ENCODE measurements around the gene MAML3. TPM values are rescaled to one million over a fixed set of nuclear protein-coding genes. Genes with fewer than 3 reads are reported as not detected.

The MAML3 gene
- total RNA-seq, 5 donors from 2014 or later (not counting 1 experiment from before 2014, with no cell fraction given) = 2.0 to 3.4 (median 2.7) TPM

- ChIA-PET POLR2A (no interaction called here), CTCF (no interaction called here)
- H3K4me1 Mint-ChIP-seq = peaks cover 0 to 17% (median 9%) of the 10 kb centered on the region in 3 donors
- H3K27ac Mint-ChIP-seq = no peak overlapping the region
- H3K36me3 Mint-ChIP-seq = no peaks in the 10 kb centered on the region
- Histone ChIP-seq H3K27ac (ENCODE audit: low read length) (no peak overlapping the region), H3K9me3 (no peaks in the 10 kb centered on the region), H3K27me3 (replicated peaks in 1 of 2; ENCODE audit: control insufficient read depth in 2 of 2, extremely low read depth in 1 of 2, insufficient read depth in 2 of 2, low read length in 1 of 2) (no peaks in the 10 kb centered on the region), H3K4me1 (ENCODE audit: control insufficient read depth in 1 of 2, extremely low read depth in 1 of 2, insufficient read depth in 2 of 2, low read length in 2 of 2) (peaks cover 0 to 4% of the 10 kb centered on the region in 2 experiments), H3K4me3 (ENCODE audit: control insufficient read depth in 1 of 2, extremely low read depth in 1 of 2, low read length in 1 of 2) (no peak overlapping the region), H3K36me3 (ENCODE audit: control insufficient read depth in 2 of 2, extremely low read depth in 1 of 2, insufficient read depth in 1 of 2, low read length in 1 of 2) (no peaks in the 10 kb centered on the region)
- ATAC-seq (replicated peaks in 1 of 4) = peak in 1 of 4 experiments; percentile 18
- peak in 1 of 35 experiments; percentile 3 for DNase-seq
- no peaks in the 10 kb centered on the region for H3K27me3 Mint-ChIP-seq
- H3K9me3 Mint-ChIP-seq = no peaks in the 10 kb centered on the region
- WGBS (ENCODE audit: insufficient coverage) = 0% methylated on average over 1 of the region's 3 CpGs
- peak overlapping the region in 1 of 3 donors; percentile 6 for H3K4me3 Mint-ChIP-seq
Observed at GRCh38 chr4:139898293-139898692, 255.7 kb downstream of the MAML3 start.

- WGBS (ENCODE audit: insufficient coverage) = 100% methylated on average over 1 of the region's 6 CpGs
- Mint-ChIP-seq H3K27me3 (no peaks in the 10 kb centered on the region), H3K4me3 (no peak overlapping the region), H3K36me3 (no peaks in the 10 kb centered on the region), H3K9me3 (no peaks in the 10 kb centered on the region), H3K27ac (no peak overlapping the region), H3K4me1 (peaks cover 0 to 10% (median 7%) of the 10 kb centered on the region in 3 donors)
- Histone ChIP-seq H3K27ac (ENCODE audit: low read length) (no peak overlapping the region), H3K4me1 (ENCODE audit: control insufficient read depth in 1 of 2, extremely low read depth in 1 of 2, insufficient read depth in 2 of 2, low read length in 2 of 2) (peaks cover 0 to 4% of the 10 kb centered on the region in 2 experiments), H3K9me3 (no peaks in the 10 kb centered on the region), H3K36me3 (ENCODE audit: control insufficient read depth in 2 of 2, extremely low read depth in 1 of 2, insufficient read depth in 1 of 2, low read length in 1 of 2) (no peaks in the 10 kb centered on the region), H3K27me3 (replicated peaks in 1 of 2; ENCODE audit: control insufficient read depth in 2 of 2, extremely low read depth in 1 of 2, insufficient read depth in 2 of 2, low read length in 1 of 2) (no peaks in the 10 kb centered on the region), H3K4me3 (ENCODE audit: control insufficient read depth in 1 of 2, extremely low read depth in 1 of 2, low read length in 1 of 2) (no peak overlapping the region)
- DNase-seq = no peak
- ATAC-seq (replicated peaks in 1 of 4) = no peak
- POLR2A ChIA-PET = no interaction called here
- CTCF ChIA-PET = no interaction called here
Observed at GRCh38 chr4:139896091-139896604, 257.8 kb downstream of the MAML3 start.

- Histone ChIP-seq H3K4me1 (ENCODE audit: control insufficient read depth in 1 of 2, extremely low read depth in 1 of 2, insufficient read depth in 2 of 2, low read length in 2 of 2) (peaks cover 0 to 4% of the 10 kb centered on the region in 2 experiments), H3K27me3 (replicated peaks in 1 of 2; ENCODE audit: control insufficient read depth in 2 of 2, extremely low read depth in 1 of 2, insufficient read depth in 2 of 2, low read length in 1 of 2) (no peaks in the 10 kb centered on the region), H3K36me3 (ENCODE audit: control insufficient read depth in 2 of 2, extremely low read depth in 1 of 2, insufficient read depth in 1 of 2, low read length in 1 of 2) (no peaks in the 10 kb centered on the region), H3K27ac (ENCODE audit: low read length) (no peak overlapping the region), H3K9me3 (no peaks in the 10 kb centered on the region), H3K4me3 (ENCODE audit: control insufficient read depth in 1 of 2, extremely low read depth in 1 of 2, low read length in 1 of 2) (no peak overlapping the region)
- no peak overlapping the region for H3K4me3 Mint-ChIP-seq
- no peaks in the 10 kb centered on the region for H3K9me3 Mint-ChIP-seq
- no peak overlapping the region for H3K27ac Mint-ChIP-seq
- DNase-seq (no peak), ATAC-seq (replicated peaks in 1 of 4) (no peak)
- ChIA-PET CTCF (interaction anchor here in 1 of 2 donors (0.8 kb wide), 1 partner anchor 358 kb away, joined by 3 read pairs; no protein-coding TSS in a partner anchor), POLR2A (no interaction called here)
- peaks cover 0 to 7% (median 5%) of the 10 kb centered on the region in 3 donors for H3K4me1 Mint-ChIP-seq
- 60% methylated on average over 1 of the region's 4 CpGs for WGBS (ENCODE audit: insufficient coverage)
- H3K27me3 Mint-ChIP-seq = no peaks in the 10 kb centered on the region
- H3K36me3 Mint-ChIP-seq = peaks cover 13% of the 10 kb centered on the region
Observed at GRCh38 chr4:139893801-139894200, 260.2 kb downstream of the MAML3 start.

DNA sequence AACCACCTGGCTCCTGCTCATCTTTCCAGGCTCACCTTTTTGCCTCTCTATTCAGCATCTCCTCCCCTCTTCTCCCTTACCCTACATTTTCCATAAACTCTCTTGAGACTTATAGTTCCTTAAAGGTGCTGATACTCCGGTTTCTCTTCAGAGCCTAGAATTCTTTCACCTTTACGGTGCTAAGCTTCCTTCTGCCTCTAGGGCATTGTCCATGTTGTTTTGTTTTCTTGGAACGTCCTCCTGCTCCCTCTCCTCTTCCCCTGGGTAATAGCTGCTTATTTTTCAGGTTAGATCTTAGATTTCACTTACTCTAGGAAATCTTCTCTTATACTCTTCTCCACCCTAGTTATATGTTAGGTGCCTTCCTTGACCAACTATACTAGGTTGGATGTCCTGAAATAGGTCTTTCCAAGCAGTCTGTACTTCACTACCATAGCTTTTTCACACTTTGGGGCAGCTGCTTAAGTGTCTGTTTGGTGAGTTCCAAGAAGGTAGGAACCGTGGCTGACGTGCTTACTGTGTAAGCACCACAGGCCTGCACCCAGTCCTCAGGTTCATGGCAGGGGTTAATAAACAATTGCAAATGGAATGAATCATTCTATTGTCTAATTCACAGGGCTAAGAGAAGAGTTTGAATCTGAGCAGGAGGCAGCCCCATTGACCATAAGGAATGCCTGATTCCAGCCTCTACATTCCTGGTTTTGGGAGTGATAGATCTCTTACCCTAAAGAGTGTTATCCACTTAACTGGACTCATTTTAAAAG lies 260.8 kb downstream of the MAML3 start:
- Histone ChIP-seq H3K9me3 (no peaks in the 10 kb centered on the region), H3K27me3 (replicated peaks in 1 of 2; ENCODE audit: control insufficient read depth in 2 of 2, extremely low read depth in 1 of 2, insufficient read depth in 2 of 2, low read length in 1 of 2) (no peaks in the 10 kb centered on the region), H3K27ac (ENCODE audit: low read length) (no peak overlapping the region), H3K36me3 (ENCODE audit: control insufficient read depth in 2 of 2, extremely low read depth in 1 of 2, insufficient read depth in 1 of 2, low read length in 1 of 2) (no peaks in the 10 kb centered on the region), H3K4me1 (ENCODE audit: control insufficient read depth in 1 of 2, extremely low read depth in 1 of 2, insufficient read depth in 2 of 2, low read length in 2 of 2) (no peaks in the 10 kb centered on the region), H3K4me3 (ENCODE audit: control insufficient read depth in 1 of 2, extremely low read depth in 1 of 2, low read length in 1 of 2) (no peak overlapping the region)
- ATAC-seq (replicated peaks in 1 of 4) = no peak
- H3K27ac Mint-ChIP-seq = no peak overlapping the region
- H3K9me3 Mint-ChIP-seq = no peaks in the 10 kb centered on the region
- H3K4me3 Mint-ChIP-seq = no peak overlapping the region
- ChIA-PET CTCF (no interaction called here), POLR2A (no interaction called here)
- no peaks in the 10 kb centered on the region for H3K27me3 Mint-ChIP-seq
- 95% methylated on average over 3 of the region's 5 CpGs for WGBS (ENCODE audit: insufficient coverage)
- H3K4me1 Mint-ChIP-seq = peaks cover 0 to under 1% (median 0%) of the 10 kb centered on the region in 3 donors
- no peak for DNase-seq
- H3K36me3 Mint-ChIP-seq = peaks cover 13% of the 10 kb centered on the region

DNA sequence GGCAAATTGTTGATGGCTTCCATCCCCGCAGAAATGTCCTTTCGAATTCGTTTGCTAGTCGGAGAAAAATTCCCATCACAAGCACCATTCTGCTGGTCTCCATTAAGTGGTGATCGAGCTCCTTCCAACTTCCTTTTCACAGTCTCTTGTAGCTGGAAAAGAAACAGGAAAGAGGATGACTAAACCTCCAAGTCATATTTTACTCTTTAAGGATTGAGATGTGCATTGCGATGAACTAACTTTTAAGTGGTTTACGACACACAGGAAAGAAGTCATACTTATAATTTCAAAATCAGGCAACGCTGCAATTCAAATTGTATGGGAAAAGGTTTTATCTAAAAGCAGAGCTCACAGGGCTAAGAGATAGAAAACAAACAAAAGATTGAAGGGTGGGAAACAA lies 263.2 kb downstream of the MAML3 start:
- Histone ChIP-seq H3K9me3 (no peaks in the 10 kb centered on the region), H3K27me3 (replicated peaks in 1 of 2; ENCODE audit: control insufficient read depth in 2 of 2, extremely low read depth in 1 of 2, insufficient read depth in 2 of 2, low read length in 1 of 2) (no peaks in the 10 kb centered on the region), H3K4me3 (ENCODE audit: control insufficient read depth in 1 of 2, extremely low read depth in 1 of 2, low read length in 1 of 2) (no peak overlapping the region), H3K36me3 (ENCODE audit: control insufficient read depth in 2 of 2, extremely low read depth in 1 of 2, insufficient read depth in 1 of 2, low read length in 1 of 2) (no peaks in the 10 kb centered on the region), H3K27ac (ENCODE audit: low read length) (no peak overlapping the region), H3K4me1 (ENCODE audit: control insufficient read depth in 1 of 2, extremely low read depth in 1 of 2, insufficient read depth in 2 of 2, low read length in 2 of 2) (no peaks in the 10 kb centered on the region)
- Mint-ChIP-seq H3K36me3 (peaks cover 13% of the 10 kb centered on the region), H3K27me3 (no peaks in the 10 kb centered on the region), H3K4me3 (no peak overlapping the region), H3K9me3 (no peaks in the 10 kb centered on the region), H3K27ac (no peak overlapping the region), H3K4me1 (no peaks in the 10 kb centered on the region)
- WGBS (ENCODE audit: insufficient coverage) = no CpG with 5 or more reads among the region's 8 CpGs
- ChIA-PET POLR2A (no interaction called here), CTCF (no interaction called here)
- ATAC-seq (replicated peaks in 1 of 4) (no peak), DNase-seq (no peak)

DNA sequence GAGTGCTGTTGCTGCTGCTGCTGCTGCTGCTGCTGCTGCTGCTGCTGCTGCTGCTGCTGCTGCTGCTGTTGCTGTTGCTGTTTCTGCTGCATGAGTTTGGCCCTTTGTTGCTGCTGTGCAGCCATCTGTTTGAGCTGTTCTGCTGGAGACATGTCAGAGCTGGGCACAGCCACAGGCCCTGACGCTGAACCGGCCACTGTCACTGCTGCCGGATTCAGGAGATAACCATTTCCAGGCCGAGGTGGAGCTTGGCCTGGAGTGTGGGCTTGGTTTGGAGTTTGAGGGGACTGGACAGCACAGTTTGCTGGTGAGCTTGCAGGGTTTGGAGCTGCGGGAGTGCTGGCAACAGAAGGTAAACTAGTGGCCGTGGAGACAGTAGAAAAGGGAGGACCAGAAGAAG lies 264.1 kb downstream of the MAML3 start:
- H3K4me1 ChIP-seq (ENCODE audit: control insufficient read depth in 1 of 2, extremely low read depth in 1 of 2, insufficient read depth in 2 of 2, low read length in 2 of 2) = no peaks in the 10 kb centered on the region
- no peaks in the 10 kb centered on the region for H3K9me3 ChIP-seq
- H3K27me3 Mint-ChIP-seq = no peaks in the 10 kb centered on the region
- H3K27me3 ChIP-seq (replicated peaks in 1 of 2; ENCODE audit: control insufficient read depth in 2 of 2, extremely low read depth in 1 of 2, insufficient read depth in 2 of 2, low read length in 1 of 2) = no peaks in the 10 kb centered on the region
- H3K9me3 Mint-ChIP-seq = no peaks in the 10 kb centered on the region
- no peak for DNase-seq
- POLR2A ChIA-PET = no interaction called here
- ATAC-seq (replicated peaks in 1 of 4) = no peak
- H3K27ac Mint-ChIP-seq = no peak overlapping the region
- WGBS (ENCODE audit: insufficient coverage) = 86% methylated on average over 6 of the region's 6 CpGs
- no peak overlapping the region for H3K27ac ChIP-seq (ENCODE audit: low read length)
- peaks cover 13% of the 10 kb centered on the region for H3K36me3 Mint-ChIP-seq
- no peak overlapping the region for H3K4me3 Mint-ChIP-seq
- H3K4me1 Mint-ChIP-seq = no peaks in the 10 kb centered on the region
- H3K4me3 ChIP-seq (ENCODE audit: control insufficient read depth in 1 of 2, extremely low read depth in 1 of 2, low read length in 1 of 2) = no peak overlapping the region
- no peaks in the 10 kb centered on the region for H3K36me3 ChIP-seq (ENCODE audit: control insufficient read depth in 2 of 2, extremely low read depth in 1 of 2, insufficient read depth in 1 of 2, low read length in 1 of 2)
- CTCF ChIA-PET = no interaction called here

All from T-cell (primary cell).